GM13977 (cell line): Measurements from ENCODE around the gene ZEB1.

ENCODE experiments used
- DNase-seq: peaks from one replicate; pipeline ENCODE4 v3.0.0; 2012; ENCODE audit warnings: low spot score
- in situ Hi-C: fragments of 300-500 bp; cut with MboI; formaldehyde crosslinking; loops from one replicate; pipeline ENCODE4 v1.12.0; 2022; ENCODE audit warnings: low sequenced_read_pairs, low pct_unique_long_range_greater_than_20kb, mixed read lengths, inconsistent platforms; ENCODE audit not compliant: unreplicated experiment
- TF ChIP-seq, protein P1 (sequence below): IDR thresholded peaks from 2 replicates; pipeline ENCODE4 v1.5.1; 2012; ENCODE audit warnings: mild to moderate bottlenecking, control low read depth; ENCODE audit not compliant: insufficient read depth; ENCODE audit errors: extremely low read depth, missing control alignments

The ZEB1 gene

DNA sequence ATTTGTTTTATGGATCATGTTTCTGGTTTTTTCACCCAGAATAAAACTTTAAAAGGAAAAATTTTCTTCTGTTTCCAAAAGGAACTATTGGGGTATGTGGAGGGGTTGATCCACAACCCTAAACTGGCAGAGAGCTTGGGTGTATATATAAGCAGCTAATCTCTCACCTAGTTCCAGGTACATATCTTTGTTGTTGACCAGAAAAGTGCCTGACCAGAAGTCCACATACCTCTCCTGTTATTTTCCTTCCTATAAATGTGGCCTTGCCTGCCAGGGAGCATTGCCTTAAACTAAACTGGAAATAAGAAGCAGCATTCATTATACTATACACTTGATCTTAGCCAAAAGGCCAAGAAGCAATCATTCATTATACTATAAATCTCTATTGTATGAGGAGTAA is 112.0 kb downstream of the ZEB1 start:
- TF ChIP-seq, protein P1, sequence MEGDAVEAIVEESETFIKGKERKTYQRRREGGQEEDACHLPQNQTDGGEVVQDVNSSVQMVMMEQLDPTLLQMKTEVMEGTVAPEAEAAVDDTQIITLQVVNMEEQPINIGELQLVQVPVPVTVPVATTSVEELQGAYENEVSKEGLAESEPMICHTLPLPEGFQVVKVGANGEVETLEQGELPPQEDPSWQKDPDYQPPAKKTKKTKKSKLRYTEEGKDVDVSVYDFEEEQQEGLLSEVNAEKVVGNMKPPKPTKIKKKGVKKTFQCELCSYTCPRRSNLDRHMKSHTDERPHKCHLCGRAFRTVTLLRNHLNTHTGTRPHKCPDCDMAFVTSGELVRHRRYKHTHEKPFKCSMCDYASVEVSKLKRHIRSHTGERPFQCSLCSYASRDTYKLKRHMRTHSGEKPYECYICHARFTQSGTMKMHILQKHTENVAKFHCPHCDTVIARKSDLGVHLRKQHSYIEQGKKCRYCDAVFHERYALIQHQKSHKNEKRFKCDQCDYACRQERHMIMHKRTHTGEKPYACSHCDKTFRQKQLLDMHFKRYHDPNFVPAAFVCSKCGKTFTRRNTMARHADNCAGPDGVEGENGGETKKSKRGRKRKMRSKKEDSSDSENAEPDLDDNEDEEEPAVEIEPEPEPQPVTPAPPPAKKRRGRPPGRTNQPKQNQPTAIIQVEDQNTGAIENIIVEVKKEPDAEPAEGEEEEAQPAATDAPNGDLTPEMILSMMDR, result no peak
- in situ Hi-C loops, result no loop called here
- no peak for DNase-seq

DNA sequence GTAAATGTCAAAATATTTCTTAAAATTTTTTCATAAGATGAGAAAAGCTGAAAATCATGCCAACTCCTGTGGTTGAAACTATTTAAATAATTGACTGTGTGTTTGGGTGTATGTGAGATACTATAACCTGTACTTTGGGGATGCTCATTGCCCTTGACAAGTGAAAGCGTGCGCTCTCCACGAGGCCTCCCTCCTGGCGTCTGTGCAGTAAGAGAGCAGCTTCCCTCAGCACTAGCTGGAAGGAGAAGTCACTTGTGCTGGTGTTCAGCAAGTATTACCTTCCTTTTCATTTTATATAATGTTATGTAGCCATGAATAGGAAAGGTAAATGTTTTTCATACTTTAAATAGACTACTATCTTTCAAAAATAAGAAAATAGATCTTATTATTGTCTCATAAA is 118.9 kb downstream of the ZEB1 start:
- no peak for DNase-seq
- in situ Hi-C loops, result no loop called here
- TF ChIP-seq, protein P1, result no peak

DNA sequence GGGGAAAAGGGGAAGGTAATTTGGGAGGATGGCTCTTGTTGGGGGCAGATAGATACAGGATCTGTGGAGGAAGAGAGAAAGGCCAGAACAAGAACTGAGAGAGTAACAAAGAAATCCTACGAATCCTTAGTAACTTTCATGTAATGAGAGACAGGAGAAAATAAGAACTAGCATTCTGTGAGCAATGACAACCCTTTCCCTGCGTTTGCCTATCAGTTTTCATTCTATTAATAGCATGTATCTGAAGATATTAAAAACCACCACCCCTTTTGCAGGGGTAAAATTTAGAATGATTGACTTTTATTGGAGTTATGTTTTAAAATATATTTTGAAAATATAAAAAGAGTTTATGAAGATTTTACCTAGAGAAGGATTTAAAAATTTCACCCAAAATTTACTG is 132.8 kb downstream of the ZEB1 start:
- TF ChIP-seq, protein P1, result no peak
- in situ Hi-C loops, result no loop called here
- DNase-seq, result no peak

DNA sequence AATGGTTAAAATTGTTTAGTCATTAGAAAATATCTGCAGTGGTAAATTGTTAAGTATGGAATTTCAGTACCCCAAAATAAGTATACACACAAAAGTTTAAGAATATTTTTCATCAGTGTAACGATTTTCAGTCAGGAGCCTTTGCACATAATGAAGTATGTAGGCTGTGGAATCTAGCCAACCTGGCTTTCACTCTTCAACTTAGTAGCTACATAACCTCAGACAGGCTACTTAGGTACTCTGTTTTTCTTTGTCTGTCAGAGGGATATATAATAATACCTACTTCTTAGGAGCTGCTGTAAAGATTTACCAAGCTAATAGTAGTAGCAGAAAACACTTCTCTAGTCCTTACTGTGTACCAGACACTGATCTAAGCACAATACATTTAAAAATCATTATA is 137.5 kb downstream of the ZEB1 start:
- TF ChIP-seq, protein P1, result no peak
- DNase-seq, result no peak
- in situ Hi-C loops, result no loop called here

GRCh38 chr10:31457858-31458257 is 138.8 kb downstream of the ZEB1 start:
- TF ChIP-seq, protein P1, result no peak
- DNase-seq, result no peak
- in situ Hi-C loops, result no loop called here

DNA sequence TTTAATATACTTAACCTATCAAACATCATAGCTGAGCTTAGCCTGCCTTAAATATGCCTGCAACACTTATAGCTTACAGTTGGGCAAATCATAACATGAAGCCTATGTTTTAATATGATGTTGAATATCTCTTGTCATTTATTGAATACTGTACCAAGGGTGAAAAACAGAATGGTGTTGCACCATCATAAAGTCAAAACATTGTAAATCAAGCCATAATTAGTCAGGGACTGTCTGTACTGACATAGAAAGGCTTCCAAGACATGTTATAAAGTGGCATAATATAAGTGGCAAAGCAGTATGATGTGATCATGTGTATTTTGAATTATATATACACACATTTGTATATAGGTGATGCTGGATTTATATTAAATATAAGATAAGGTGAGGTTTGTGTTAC is 140.0 kb downstream of the ZEB1 start:
- TF ChIP-seq, protein P1, result no peak
- in situ Hi-C loops, result no loop called here
- DNase-seq, result no peak

DNA sequence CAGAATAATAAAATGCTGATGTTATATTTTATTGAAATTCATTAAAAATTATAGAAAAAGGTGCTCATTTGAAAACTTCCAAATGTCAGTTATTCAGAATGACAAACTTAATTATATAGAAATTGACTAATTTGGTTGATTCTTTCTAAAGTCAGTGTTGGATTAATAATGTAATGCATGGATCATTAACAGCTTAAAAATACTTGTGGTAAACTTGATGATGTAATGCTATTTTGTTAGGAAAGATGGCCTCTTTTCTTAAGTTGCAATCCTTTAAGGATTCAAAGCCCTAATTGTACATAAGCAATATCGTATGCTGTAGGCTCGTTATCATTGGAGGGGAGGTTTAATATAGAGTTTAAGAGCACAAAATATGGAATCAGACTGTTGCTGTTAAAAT is 141.2 kb downstream of the ZEB1 start:
- TF ChIP-seq, protein P1, result no peak
- DNase-seq, result no peak
- in situ Hi-C loops, result no loop called here
